Measurements from ENCODE around the gene RALY.

Gene RALY

DNA sequence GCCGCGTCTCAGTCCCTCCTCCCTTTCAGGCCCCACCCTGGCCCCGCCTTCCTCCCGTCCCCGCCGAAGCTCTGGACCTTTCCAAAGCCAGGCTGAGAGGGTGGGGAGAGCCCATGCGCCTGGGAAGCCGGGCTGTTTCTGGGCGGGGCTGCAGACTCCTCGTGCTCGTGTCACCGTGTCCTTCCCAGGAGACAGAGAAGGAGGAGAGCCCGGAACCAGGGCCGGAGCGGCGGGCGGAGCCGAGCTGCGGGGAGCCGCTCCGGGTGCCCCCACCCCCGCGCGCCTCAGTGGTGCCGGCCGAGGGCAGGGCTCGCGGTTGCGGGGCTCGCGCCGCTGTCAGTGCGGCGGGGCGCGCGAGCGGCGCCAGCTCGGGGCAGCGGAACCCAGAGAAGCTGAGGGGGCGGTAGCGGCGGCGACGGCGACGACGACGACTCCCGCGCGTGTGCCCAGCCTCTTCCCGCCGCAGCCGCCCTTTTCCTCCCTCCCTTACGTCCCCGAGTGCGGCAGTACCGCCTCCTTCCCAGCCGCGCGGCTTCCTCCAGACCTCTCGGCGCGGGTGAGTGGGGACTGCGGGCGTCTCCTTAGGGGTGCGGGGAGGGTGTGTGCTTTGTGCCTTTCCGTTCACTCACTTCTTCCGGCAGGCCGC is at the start of gene RALY:
RALY (plus strand) TSS at position 336 of the 646 bp plus-strand sequence. CDS start 78,164 bp downstream, outside the sequence.
- peak in 6 of 14 donors; percentile 66 to 100 (median 96) for DNase-seq

GRCh38 chr20:33944914-33945313 is 48.8 kb upstream of the RALY start:
- no peak for DNase-seq

DNA sequence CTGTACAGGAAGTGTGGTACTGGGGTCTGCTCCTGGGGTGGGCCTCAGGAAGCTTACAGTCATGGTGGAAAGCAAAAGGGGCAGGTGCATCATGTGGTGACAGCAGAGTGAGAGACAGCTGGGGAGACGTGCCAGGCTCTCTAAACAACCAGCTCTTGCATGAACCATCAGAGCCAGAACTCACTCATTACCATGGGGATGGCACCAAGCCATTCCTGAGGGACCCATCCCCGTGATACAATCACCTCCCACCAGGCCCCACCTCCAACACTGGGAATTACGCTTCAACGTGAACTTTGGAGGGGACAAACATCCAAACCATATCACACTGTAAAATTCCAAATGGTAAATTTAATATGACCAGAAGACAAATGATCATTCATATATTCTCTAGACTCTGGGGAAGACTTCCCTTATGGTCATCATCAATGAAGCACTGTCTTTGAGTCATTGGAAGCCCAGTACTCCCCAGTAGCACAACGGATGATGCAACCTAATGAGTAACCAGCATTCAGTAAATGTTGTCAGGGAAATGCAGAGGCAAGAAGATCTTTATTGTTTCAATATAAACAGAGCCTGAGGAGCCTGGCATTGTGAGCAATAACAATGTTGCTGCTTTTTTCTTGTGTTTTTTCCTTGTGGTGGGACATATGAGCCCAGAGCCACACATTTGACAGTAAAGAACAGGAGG is 48.2 kb upstream of the RALY start:
- DNase-seq: peak in 10 of 14 donors; percentile 18 to 82 (median 48)

DNA sequence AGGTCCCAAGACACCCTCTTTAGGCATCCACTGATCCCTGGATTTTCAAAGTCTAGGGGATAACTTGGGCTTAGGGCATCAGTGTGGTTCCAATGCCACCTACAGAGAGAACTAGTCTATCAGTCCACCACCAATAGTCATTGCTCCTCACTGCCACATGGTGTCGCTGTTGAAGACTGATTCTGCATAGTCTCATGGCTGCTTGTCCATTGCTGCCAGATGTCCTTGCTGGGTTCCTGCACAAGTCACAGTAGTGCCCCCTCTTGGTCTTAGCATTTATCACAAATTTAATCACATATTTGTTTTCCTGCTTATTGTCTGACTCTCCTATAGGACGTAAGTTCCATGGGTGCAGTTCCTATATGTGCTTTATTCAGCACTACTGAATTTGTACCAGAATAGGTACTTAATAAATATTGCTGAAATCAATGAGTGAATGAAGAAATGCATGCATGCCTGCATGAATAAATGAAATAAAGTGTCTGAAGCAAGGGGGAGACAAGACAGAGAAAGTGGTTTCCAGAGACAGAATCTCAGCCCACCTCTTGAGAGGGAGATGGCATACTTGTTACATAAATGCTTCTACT is 45.9 kb upstream of the RALY start:
- DNase-seq: no peak

DNA sequence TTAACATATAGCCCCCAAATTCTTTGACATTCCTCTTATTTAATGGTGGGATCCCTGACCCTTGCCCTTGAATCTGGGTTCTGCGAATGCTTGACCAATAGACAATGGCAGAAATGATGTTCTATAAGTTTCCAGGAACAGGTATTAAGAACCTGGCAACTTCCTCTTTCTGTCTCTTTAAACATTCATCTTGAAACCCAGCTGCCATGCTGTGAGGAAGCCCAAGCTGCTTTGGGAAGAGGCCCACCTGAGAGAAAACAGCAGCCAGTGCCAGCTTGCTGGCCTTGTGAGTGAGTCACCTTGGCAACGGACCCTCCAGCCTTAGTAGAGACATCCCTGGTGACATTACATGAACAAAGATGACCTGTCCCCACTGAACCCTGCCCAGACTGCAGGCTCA is 45.2 kb upstream of the RALY start:
- DNase-seq: no peak

GRCh38 chr20:33951171-33951570 is 42.5 kb upstream of the RALY start:
- DNase-seq: no peak

DNA sequence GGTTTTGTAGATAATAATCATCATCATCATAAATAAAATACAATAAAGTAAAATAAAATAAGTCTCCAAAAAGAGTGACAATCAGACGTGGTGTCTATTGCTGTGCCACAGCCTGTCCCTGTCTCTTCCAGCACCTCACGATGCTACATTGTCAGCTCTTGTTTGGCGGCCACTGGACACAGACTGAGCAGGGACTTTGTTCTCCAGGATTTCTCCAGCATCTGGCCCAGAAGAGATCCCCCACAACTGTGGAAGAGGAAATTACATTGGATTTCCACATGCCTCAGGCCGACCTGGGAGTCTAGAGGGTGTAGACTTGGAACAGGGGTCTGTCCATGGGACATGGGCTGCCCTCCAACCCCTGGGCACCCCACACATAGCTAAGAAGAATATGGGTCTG is 39.2 kb upstream of the RALY start:
- DNase-seq: no peak

DNA sequence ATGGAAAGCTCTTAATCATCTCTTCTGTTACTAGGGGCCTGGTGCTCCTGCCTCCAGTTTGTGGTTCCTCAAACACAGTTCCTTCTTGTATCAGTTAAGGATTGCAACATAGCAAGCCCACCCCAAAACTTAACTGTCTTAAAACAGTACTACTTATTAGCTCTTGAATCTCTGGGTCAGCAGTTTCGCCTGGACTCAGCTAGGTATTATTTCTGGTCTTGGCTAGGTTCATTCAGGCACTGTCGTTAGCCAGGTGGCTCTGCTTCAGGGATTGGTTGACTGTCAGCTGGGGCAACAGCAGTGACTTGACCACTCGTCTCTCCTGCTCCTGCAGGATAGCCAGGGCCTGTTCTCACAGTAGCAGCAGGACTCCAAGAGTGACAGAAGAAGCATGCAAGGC is 30.0 kb upstream of the RALY start:
- peak in 1 of 14 donors; percentile 10 for DNase-seq

DNA sequence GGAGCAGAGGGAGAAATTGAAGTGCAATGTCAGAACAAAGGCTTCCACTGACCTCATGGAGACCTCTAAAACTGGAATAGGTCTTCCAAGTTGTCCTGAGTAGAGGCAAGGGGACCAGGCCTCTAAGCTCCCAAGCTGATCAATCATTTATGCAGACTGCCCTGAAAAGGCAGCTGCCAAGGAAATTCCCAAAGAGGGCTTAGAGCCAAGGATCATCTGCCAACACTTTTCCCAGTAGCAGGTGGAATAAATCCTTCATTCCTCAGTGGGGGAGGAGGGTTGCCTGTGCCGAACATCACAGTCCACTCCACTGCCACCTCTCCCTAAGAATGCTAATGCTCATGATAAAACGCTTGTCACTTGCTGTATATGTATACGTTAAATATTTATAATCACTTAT is 29.3 kb upstream of the RALY start:
- no peak for DNase-seq

DNA sequence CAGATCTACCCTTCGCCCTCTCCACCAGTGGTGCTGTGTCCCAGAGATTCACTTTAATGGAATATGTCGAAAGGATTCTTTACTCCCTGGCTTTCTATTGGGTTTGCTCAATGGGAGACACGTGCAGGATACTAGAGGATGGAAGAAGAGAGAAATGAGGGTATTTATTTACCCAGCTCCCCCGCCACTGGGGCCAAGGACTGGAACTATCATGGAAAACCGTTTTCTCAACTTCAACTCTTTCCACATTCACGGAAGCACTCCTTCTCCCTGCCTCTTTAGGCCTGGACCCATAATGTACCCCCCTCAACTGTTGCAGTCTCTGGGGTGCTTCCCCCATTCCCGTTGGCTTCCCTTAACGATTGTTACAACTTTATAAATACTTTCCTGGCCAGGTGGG is 26.6 kb upstream of the RALY start:
- no peak for DNase-seq

GRCh38 chr20:33969563-33969962 is 24.1 kb upstream of the RALY start:
- DNase-seq: no peak

DNA sequence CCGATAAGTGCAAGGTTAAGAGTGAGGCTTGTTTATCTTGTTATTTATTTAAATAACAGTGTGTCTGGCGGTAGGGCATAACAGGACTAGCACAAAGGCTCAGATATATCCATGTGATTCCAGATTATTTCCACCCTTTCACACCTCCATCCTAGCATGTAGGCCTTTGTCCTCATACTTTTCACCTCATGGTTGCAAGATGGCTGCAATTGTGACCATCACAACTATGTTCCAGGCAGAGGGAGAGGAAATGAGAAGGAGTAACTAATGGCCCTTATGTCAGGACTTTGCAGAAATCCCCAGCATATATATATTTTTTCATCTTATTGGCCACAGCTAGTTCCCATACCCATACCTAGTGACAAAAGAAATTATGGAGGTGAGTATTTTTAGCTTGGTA is 23.5 kb upstream of the RALY start:
- DNase-seq: no peak

DNA sequence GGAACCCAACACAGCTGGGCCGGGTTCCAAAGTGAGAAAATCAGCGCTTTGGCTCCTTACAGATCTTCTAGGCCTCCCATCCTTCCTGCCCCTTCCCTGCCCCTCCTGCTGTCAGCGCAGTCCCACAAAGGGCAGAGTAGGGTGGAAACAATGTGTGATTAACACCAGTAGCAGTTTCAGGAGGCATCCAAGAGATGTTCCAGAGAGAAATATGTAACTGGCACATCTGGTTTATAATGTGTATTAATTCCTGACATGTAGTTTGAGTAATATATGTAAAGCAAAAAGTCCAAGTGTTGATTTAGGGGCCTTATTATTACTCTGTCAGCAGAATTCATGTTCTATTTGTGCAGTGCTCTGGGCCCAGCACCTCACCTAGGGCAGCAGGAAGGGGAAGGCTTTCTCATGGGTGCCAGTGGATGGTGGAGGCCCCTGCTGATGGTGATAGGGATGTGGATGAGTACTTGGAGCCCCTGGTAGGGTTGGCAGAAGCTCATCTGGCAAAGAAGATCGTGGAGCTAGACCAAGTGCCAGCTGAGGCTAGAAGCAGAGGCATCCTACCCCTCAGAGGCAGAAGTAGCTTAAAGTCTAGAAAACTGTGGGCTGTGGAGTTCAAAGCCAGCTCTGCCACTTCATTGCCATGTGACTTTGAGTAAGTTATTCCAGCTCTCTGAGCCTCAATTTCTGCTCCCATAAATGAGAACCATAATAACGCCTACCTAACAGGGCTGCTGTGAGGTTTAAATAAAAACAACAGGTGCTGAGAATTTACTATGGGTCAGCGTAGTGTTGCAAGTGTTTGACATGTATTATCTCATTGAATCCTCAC is 22.4 kb upstream of the RALY start:
- DNase-seq: no peak

DNA sequence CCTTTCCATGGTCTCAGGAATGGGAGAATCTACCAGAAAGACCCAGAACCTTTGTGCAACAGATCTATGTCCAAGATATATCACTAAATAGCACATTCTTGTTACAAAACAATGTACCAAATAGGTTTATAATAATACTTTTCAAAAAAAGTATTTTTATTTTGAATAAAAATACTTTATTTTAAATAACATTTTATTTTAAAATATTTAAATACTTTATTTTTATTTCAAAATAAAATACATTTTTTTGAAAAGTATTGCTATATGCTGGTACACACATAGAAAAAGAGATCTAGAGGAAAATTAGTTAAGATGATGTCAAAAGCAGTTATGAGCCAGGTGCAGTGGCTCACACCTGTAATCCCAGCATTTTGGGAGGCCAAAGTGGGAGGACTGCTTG is 16.8 kb upstream of the RALY start:
- DNase-seq: no peak

DNA sequence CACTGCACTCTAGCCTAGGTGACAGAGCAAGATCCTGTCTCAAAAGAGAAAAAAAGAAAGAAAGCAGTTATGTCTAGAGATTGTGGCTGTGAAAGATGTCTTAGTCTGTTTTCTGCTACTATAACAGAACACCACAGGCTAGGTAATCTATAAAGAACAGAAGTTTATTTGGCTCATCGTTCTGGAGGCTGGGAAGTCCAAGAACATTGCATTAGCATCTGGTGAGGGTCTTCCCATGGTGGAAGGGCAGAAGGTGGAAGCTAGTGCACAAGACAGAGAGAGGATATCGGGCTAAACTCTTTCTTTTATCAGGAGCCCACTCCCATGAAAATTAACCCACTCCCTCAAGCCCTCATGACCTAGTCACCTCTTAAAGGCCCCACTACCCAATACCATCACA is 16.2 kb upstream of the RALY start:
- DNase-seq: no peak

DNA sequence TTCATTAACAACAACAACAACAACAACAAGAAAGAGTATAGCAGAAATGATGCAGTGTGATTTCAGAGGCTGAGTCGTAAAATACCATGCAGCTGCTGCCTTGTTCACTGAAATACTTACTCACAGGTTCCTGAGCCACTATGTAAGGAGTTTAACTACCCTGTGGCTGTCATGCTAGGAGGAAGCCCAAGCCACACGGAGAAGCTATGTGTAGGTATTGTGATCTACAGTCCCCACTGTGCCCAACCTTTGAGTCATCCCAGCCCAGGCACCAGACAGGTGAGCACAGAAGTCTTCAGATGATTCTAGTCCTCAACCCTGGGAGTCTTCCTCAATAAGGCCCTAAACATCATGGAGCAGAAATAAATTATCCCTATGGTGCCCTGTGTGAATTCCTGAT is 14.6 kb upstream of the RALY start:
- DNase-seq: no peak

DNA sequence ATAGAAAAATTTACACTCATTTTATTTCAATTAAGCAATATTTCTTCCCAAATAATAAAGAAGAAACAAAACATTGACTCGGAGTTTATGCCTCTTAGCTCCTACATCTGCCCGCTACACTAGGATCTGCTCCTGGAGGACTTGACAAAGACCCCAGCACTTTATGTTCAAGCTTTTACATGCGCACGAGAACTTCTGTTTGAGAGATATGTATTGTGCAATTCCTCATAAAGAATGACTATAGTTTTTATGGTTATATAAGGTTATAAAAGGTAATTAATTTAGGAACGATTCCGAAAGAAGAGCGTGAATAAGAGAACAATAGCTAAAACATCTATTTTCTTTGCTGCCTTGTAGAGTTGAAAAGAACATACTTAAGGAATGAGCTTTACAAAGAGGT is 12.4 kb upstream of the RALY start:
- DNase-seq: no peak

- DNase-seq: no peak
Measured at GRCh38 chr20:33981964-33982363, 11.7 kb upstream of the RALY start.

GRCh38 chr20:33983371-33983770 is 10.3 kb upstream of the RALY start:
- DNase-seq: no peak

DNA sequence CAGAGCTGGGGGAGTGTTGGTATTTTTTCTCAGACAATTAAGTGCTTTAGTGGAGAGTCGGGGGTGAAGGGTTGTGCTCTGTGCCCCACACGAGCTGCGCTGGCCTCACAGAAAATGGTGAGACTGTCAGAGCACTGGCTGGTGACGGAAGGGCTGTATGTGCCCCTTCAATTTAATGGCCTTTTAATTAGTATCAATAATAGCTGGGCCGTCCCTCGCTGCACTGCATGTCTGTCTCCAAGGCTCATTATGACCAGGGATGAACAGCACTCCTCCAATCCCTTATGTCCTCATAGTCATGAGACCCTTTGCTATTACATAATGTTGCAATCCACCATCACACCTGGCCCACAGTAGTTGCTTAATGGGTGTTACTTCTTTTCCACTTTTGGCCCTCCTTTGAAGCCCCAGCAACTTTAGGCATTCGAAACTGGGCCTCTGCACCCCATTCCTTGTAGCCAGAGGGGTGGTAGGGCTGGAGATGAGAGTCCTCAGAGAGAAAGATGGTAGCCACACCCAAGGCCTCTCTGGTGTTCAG is 9.5 kb upstream of the RALY start:
- no peak for DNase-seq

DNA sequence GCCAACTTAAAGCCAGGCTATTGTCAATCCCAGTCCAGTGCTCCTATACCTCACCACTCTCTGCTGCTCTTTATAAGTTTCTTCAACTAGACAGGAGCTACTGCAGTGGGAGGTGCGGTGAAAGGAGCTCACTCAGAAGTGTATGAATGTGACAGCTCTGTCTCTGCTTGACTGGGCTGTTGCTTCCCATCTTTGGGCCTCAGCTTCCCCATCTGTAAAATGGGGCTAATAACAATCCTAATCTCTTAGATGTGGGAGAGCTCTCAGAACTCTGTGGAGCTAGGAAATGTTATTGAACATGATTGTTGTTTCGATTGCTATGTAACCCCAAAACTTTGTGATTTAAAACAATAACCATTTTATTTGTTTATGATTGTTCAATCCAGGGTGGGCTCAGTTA is 8.4 kb upstream of the RALY start:
- no peak for DNase-seq

DNA sequence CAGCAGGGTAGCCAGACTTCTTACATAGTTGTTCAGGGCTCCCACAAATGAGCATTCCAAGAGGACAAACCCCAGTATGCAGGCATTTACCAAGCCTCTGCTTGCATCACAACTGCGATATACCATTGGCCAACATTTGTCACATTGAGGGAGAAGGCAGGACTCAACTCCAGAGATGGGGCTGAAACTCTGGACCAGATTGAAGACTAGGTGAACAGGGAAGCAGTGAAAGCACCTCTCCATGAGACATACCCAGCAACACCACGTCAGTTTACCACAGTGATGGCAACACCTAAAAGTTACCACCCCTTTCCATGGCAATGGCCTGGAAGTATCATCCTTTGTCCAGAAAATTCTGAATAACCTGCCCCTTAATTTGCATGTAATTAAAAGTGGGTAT is 7.9 kb upstream of the RALY start:
- DNase-seq: no peak

Measured in C1 segment of cervical spinal cord (tissue), 14 donors.